Left renal cortex interstitium (tissue), 4 donors: Measurements from ENCODE around the gene PRDM15. TPM values are rescaled to one million over a fixed set of nuclear protein-coding genes. Genes with fewer than 3 reads are reported as not detected.
A peak's percentile ranks its signal among the peaks of the same experiment; 100 is the strongest.

Source experiments
- DNase-seq, 4 donors: peaks; one replicate each; pipeline ENCODE4 v3.0.0-alpha.2; 2013; ENCODE audit warnings: low read depth in 4 of 4, low spot score in 2 of 4, missing footprints in 1 of 4
- polyA plus RNA-seq, 4 donors: library from polyadenylated mRNA; unstranded; fragments of 120-200 nt; gene quantifications; one replicate each; pipeline ENCODE4 v1.2.1, GENCODE V29; 2013; ENCODE audit not compliant: insufficient read length in 4 of 4

Gene PRDM15, protein sequence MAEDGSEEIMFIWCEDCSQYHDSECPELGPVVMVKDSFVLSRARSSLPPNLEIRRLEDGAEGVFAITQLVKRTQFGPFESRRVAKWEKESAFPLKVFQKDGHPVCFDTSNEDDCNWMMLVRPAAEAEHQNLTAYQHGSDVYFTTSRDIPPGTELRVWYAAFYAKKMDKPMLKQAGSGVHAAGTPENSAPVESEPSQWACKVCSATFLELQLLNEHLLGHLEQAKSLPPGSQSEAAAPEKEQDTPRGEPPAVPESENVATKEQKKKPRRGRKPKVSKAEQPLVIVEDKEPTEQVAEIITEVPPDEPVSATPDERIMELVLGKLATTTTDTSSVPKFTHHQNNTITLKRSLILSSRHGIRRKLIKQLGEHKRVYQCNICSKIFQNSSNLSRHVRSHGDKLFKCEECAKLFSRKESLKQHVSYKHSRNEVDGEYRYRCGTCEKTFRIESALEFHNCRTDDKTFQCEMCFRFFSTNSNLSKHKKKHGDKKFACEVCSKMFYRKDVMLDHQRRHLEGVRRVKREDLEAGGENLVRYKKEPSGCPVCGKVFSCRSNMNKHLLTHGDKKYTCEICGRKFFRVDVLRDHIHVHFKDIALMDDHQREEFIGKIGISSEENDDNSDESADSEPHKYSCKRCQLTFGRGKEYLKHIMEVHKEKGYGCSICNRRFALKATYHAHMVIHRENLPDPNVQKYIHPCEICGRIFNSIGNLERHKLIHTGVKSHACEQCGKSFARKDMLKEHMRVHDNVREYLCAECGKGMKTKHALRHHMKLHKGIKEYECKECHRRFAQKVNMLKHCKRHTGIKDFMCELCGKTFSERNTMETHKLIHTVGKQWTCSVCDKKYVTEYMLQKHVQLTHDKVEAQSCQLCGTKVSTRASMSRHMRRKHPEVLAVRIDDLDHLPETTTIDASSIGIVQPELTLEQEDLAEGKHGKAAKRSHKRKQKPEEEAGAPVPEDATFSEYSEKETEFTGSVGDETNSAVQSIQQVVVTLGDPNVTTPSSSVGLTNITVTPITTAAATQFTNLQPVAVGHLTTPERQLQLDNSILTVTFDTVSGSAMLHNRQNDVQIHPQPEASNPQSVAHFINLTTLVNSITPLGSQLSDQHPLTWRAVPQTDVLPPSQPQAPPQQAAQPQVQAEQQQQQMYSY
- polyA plus RNA-seq, result 1 to 10 TPM; 5.2 to 8.4 (median 6.5) TPM

DNA sequence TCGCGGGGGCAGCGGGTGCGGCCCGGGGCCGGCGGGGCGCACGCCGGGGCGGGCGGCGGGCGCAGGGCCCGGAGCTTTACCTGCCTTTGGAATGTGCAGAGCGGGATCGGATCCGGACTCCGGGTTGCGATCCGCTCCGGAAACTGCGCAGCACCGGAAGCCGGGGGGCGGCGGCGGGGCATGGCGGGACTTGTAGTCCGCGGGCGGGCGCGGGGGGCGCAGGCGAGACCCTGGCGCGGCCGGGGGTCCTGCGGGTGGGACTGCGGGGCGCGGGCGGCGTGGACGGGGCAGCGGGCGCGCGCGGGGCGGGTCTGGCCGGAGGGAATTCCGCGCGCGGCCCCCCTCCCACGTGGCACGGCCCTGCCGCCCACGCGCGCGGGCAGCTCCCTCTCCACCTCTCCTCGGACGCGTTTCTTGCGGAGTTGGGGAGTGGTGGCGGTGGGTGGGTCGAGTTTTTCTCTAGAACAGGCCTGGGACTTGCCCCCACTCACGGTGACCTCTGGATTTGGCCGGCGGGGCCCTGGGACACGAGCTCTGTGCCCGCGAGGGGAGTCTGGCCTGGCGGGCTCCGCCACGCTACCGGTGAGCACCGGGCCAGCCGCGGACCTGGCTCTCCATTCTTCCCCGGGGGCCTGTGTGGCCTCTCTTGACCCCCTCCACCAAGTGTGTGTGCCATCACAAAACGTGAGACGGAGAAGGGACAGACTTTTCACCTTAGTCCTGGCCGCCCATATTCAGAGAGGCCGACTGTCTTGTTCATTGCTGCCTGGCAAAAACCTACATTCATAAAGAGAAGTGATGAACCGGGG is at the start of gene PRDM15:
TSS of gene PRDM15 (minus strand) at position 155 of the 809 bp plus-strand sequence. CDS start 18,981 bp downstream, outside the sequence.
- no peak for DNase-seq

DNA sequence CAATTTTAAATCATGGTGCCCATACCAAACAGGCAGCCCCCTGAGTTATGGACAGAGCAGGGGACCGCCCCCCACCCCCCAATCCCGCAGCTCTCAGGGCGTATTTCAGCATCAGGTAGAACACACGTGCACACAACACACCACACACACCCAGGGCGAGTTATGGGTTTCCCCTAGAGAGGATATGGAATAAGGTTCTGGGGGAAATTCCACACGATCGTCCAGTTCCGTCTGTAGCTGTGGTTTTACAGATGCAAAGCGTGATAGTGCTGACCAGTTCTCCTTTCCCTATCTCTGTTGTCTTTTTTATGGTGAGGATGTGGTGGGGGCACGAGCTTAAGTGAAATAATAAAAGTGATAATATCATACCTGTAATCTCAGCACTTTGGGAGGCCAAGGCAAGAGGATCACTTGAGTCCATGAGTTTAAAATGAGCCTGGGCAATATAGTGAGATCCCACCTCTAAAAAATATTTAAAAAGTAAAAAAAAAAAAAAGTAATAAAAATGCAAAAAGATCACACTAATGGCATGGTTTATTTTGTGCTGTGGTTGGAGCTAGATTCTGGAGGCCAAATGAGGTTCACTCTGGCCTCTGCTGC is 49.6 kb upstream of the PRDM15 start:
- DNase-seq, result no peak

- DNase-seq, result no peak
These were observed 48.7 kb upstream of the PRDM15 start for GRCh38 chr21:41927727-41928409.

DNA sequence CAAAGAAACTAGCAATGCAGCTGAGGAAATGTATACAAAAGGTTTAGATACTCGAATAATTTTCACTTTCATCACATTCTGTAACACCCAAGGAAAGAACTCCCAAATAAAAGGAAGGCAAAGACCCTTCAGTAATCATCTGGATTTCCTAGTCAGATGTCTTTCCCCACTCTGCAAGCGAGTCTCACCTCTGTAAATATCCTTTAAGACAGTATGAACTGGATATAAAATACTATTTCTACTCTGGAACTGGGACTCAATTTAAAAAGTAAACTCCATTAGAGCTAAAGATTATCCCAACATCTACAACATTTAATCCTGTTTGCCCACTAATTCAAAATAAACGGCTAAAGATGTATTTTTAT is 47.6 kb upstream of the PRDM15 start:
- DNase-seq, result no peak

DNA sequence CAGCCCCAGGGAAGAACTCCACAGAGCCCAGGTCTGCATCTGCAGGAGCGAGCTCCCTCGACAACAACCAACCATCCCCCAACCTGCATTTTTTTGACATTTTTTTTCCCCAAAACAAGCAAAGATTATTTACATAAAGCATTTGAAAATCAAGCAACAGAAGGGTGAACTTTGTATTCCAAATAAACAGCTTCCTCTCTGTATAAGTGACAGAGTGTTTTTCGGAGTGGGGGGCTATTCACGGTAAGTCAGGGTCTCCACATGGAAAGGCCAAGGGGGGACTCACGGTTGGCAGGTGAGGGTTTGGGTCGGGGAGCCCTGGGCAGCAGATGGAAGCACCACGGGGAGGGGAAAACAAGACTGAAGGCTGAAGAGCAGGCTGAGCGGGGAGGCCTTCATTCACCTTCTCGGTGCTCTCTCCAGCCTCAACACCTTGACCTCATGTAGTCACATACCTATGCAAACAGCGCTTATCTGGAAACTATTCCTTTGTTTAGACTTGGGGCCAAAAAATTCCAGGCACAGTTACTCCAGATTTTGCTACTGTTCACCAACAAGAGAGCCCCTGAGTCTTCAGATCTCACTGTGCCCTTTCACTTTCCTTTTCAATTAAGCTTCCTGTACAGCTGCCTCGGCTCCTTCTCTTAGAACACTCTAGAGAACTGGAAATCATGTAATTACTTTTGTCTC is 47.1 kb upstream of the PRDM15 start:
- peak in 2 of 4 donors; percentile 48 to 53 for DNase-seq

- no peak for DNase-seq
These were observed 46.6 kb upstream of the PRDM15 start for GRCh38 chr21:41925767-41926116.

DNA sequence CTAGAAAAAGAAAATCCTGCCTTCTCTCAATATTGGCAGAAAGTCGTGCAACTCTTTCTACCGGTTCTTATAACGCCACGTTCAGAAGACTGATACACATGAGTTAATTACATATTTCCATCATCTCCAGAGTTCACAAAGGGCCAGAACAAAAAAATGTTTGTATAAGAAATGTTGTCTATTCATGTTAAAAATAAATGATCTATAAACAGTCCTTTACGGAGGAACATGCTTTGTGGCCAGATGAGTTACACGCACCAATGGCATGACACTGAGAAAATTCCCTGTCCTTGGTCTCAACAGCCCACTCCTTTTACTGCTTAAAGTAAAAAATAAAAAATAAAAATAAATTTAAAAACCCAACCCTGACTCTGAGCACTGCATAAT is 45.2 kb upstream of the PRDM15 start:
- DNase-seq, result no peak

GRCh38 chr21:41923631-41924367 is 44.7 kb upstream of the PRDM15 start:
- no peak for DNase-seq

GRCh38 chr21:41923186-41923585 is 44.0 kb upstream of the PRDM15 start:
- DNase-seq, result no peak

- no peak for DNase-seq
These were observed 41.9 kb upstream of the PRDM15 start for GRCh38 chr21:41921021-41921420.

DNA sequence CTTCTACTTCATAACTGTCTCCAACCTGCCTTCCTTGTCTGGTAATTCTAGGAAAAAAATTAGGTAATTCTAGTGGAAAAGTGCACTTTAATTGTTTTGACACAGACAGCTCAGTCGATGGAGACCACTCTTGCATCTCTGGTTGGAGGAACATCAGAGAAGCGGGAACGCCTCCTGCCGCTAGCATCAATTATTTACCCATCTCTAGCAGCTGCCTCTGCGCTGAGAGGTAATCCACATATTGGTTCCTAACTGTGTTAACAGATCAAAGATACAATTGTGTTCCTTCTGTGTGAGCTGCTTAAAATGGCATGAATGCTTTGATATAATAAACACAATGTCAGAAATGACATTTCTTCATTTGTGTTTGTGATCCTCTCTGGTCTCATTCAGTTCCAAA is 41.3 kb upstream of the PRDM15 start:
- no peak for DNase-seq

- no peak for DNase-seq
These were observed 40.7 kb upstream of the PRDM15 start for GRCh38 chr21:41919666-41920398.

GRCh38 chr21:41918561-41919358 is 39.6 kb upstream of the PRDM15 start:
- DNase-seq, result no peak

DNA sequence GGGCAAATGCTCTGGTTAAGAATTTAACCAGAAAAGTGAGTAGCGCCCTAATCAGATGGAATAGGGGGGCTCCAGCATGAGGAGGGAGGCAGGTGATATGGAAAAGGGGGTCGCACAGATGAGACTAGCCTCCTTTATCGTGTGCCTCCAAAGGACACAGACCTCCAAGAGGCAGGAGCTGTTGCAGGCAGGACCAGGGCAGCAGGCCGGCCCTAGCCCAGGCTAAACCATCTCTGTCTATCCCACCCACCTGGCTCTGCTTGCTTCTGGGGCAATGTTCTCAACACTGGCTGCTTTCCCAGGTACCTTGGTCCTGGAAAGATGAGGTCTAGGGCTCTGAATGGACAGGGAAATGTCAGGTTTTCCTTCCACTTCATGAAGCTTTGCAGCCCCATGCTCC is 38.4 kb upstream of the PRDM15 start:
- DNase-seq, result no peak

- no peak for DNase-seq
These were observed 37.8 kb upstream of the PRDM15 start for GRCh38 chr21:41916888-41917433.

- DNase-seq, result no peak
These were observed 35.8 kb upstream of the PRDM15 start for GRCh38 chr21:41914965-41915364.
